Hepatocyte (in vitro differentiated cells): ENCODE measurements around the gene STARD10.

Experiments
- CTCF ChIP-seq: fragments of 200-600 bp; sonication (generic); IDR thresholded peaks from 2 replicates; pipeline ENCODE4 v1.5.1; 2016; ENCODE audit warnings: antibody characterized with exemption, mild to moderate bottlenecking; ENCODE audit not compliant: poor library complexity
- EZH2 ChIP-seq: fragments of 200-600 bp; sonication (generic); IDR thresholded peaks from 2 replicates; pipeline ENCODE4 v1.6.1; 2016; ENCODE audit warnings: antibody characterized with exemption, mild to moderate bottlenecking, borderline replicate concordance
- EZH2phosphoT487 ChIP-seq: fragments of 200-600 bp; sonication (generic); IDR thresholded peaks from one replicate; pipeline ENCODE4 v1.6.1; 2018; ENCODE audit warnings: antibody characterized with exemption, mild to moderate bottlenecking, low read depth, moderate library complexity; ENCODE audit not compliant: unreplicated experiment, severe bottlenecking

- TF ChIP-seq CTCF, result no peak
- no peak for TF ChIP-seq EZH2
- TF ChIP-seq EZH2phosphoT487, result no peak
These were observed 5.6 kb downstream of the STARD10 start for GRCh38 chr11:72788241-72788640.
